ENCODE data around the gene SYNE1.

DNA sequence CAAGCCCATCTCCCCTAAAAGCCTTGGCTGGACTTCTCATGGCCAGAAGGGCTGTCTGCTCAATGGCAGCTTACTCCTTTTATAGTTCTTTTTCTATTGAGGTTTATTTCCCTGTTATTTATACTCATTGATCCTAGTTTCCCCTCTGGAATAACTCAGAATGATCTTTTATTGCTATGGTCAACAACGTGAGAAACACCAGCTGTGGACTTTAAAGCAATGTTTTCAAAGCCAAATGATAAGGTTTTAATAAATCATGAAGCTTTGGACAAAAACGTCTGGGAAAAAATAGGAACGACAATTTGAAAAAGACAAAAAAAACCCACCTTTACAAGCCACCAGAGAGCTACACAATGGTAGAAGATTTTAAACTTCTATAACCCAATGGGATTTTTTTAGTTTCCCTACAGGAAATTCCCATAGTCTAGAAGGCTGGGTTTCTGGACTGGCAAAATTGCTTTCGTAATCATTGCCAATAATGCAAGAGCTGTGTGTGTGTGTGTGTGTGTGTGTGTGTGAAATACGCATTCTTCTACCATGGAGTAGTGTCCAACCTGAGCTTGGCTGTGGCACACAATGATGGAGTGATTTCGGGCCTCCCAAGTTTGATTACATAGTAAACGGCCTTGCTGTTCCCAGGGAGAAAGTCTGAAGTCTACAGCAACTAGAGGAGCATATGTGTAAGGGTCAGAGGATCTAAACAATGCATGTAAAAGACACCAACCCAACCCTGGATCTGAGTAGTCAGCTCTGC, 396.0 kb downstream of the SYNE1 start:
- TF ChIP-seq, protein P1, sequence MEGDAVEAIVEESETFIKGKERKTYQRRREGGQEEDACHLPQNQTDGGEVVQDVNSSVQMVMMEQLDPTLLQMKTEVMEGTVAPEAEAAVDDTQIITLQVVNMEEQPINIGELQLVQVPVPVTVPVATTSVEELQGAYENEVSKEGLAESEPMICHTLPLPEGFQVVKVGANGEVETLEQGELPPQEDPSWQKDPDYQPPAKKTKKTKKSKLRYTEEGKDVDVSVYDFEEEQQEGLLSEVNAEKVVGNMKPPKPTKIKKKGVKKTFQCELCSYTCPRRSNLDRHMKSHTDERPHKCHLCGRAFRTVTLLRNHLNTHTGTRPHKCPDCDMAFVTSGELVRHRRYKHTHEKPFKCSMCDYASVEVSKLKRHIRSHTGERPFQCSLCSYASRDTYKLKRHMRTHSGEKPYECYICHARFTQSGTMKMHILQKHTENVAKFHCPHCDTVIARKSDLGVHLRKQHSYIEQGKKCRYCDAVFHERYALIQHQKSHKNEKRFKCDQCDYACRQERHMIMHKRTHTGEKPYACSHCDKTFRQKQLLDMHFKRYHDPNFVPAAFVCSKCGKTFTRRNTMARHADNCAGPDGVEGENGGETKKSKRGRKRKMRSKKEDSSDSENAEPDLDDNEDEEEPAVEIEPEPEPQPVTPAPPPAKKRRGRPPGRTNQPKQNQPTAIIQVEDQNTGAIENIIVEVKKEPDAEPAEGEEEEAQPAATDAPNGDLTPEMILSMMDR (IDR thresholded peaks at IDR 0.05) = no peak
- no peak for TF ChIP-seq POLR2A (IDR thresholded peaks at IDR 0.05)
